K562 (cell line): ENCODE measurements around the gene RPUSD2. TPM values are rescaled to one million over a fixed set of nuclear protein-coding genes. Genes with fewer than 3 reads are reported as not detected.

Source experiments
- ATF7 ChIP-seq: fragments of 450-650 bp; IDR thresholded peaks from 2 replicates; pipeline ENCODE4 v1.7.1; 2014; ENCODE audit warnings: mild to moderate bottlenecking, moderate library complexity
- BMI1 ChIP-seq: fragments of 150-350 bp; IDR thresholded peaks from 2 replicates; pipeline ENCODE4 v1.6.1; 2014; ENCODE audit warnings: low read length
- ETV5 ChIP-seq: sonication (generic); formaldehyde crosslinking; IDR thresholded peaks from 2 replicates; pipeline ENCODE4 v1.4.0; 2020; ENCODE audit warnings: low read depth, mild to moderate bottlenecking, missing genetic modification reagents
- FOXA3 ChIP-seq, 2 experiments: fragments of 450-650 bp in 1 of 2; sonication (generic) in 1 of 2; formaldehyde crosslinking; IDR thresholded peaks in 1 of 2; conservative IDR thresholded peaks in 1 of 2; 2 replicates each; pipeline versions ENCODE4 v1.4.0 to v1.8.0; 2020 to 2022; ENCODE audit warnings: mild to moderate bottlenecking in 2 of 2, missing genetic modification reagents in 1 of 2
- HNRNPK ChIP-seq: fragments of 200-400 bp; formaldehyde crosslinking; IDR thresholded peaks from one replicate; pipeline ENCODE4 v1.6.1; 2018; ENCODE audit warnings: mild to moderate bottlenecking, low read depth, low read length; ENCODE audit not compliant: poor library complexity, severe bottlenecking
- IFI16 ChIP-seq: fragments of 250-450 bp; sonication (Bioruptor Pico); IDR thresholded peaks from 2 replicates; pipeline ENCODE4 v2.1.2; 2022; ENCODE audit warnings: mild to moderate bottlenecking, inconsistent platforms
- JUN ChIP-seq, 2 experiments: sonication (generic) in 1 of 2; formaldehyde crosslinking in 1 of 2; IDR thresholded peaks; 2 replicates each; pipeline versions ENCODE4 v1.6.1 to v1.8.0; 2012 to 2022; ENCODE audit warnings: borderline replicate concordance in 2 of 2, mild to moderate bottlenecking in 2 of 2, improper control_type of control experiment in 1 of 2, low read depth in 1 of 2, low read length in 1 of 2, missing genetic modification reagents in 1 of 2
- KDM1A ChIP-seq, 2 experiments: fragments of 450-650 bp; IDR thresholded peaks; 2 replicates each; pipeline ENCODE4 v1.6.1; 2016; ENCODE audit warnings: mild to moderate bottlenecking in 2 of 2
- LEF1 ChIP-seq: fragments of 450-650 bp; IDR thresholded peaks from 2 replicates; pipeline ENCODE4 v1.6.1; 2016; ENCODE audit warnings: mild to moderate bottlenecking
- RBM15 ChIP-seq: fragments of 200-400 bp; formaldehyde crosslinking; IDR thresholded peaks from 2 replicates; pipeline ENCODE4 v1.6.1; 2018; ENCODE audit warnings: mild to moderate bottlenecking, low read length, moderate library complexity; ENCODE audit not compliant: insufficient read depth
- THRAP3 ChIP-seq: fragments of 450-650 bp; IDR thresholded peaks from 2 replicates; pipeline ENCODE4 v1.6.1; 2016; ENCODE audit warnings: mild to moderate bottlenecking, inconsistent platforms, borderline replicate concordance
- XRCC5 ChIP-seq: fragments of 200-400 bp; formaldehyde crosslinking; IDR thresholded peaks from 2 replicates; pipeline ENCODE4 v1.6.1; 2017; ENCODE audit warnings: low read depth, mild to moderate bottlenecking, low read length
- ZBTB1 ChIP-seq: sonication (generic); formaldehyde crosslinking; IDR thresholded peaks from 2 replicates; pipeline ENCODE4 v1.8.1; 2023; ENCODE audit warnings: missing genetic modification reagents, low read depth, mild to moderate bottlenecking, borderline replicate concordance
- ZNF175 ChIP-seq: fragments of 200-800 bp; sonication (Bioruptor generic); IDR thresholded peaks from 2 replicates; pipeline ENCODE4 v1.6.1; 2016; ENCODE audit warnings: low read depth, mild to moderate bottlenecking, missing genetic modification characterization, missing compliant biosample characterization
- ZNF282 ChIP-seq: sonication (generic); formaldehyde crosslinking; IDR thresholded peaks from 2 replicates; pipeline ENCODE4 v1.8.1; 2023; ENCODE audit warnings: missing genetic modification reagents
- ZNF436 ChIP-seq: fragments of 250-450, 450-650 bp; sonication (Bioruptor Pico); formaldehyde crosslinking; IDR thresholded peaks from 2 replicates; pipeline ENCODE4 v1.7.0; 2020; ENCODE audit warnings: mild to moderate bottlenecking
- ZNF764 ChIP-seq: fragments of 250-450 bp; sonication (Bioruptor Pico); IDR thresholded peaks from 2 replicates; pipeline ENCODE4 v1.4.0; 2020; ENCODE audit warnings: low read depth, mild to moderate bottlenecking, moderate library complexity
- polyA plus RNA-seq, 8 experiments: library from polyadenylated mRNA; depleted of rRNA in 4 of 8; stranded (reverse) in 5 of 8; unstranded in 3 of 8; fragments of >200 nt; fragmentation: Nextera tagmentation in 2 of 8; fragmentation: Illumina TruSeq in 1 of 8; extraction: Ambion mirVana in 2 of 8; extraction: Trizol in 1 of 8; gene quantifications; 2 replicates each; pipeline versions ENCODE4 v1.2.1 to v1.2.3, GENCODE V29; 2011 to 2014; ENCODE audit warnings: inconsistent platforms in 1 of 8, missing spikeins in 1 of 8
- total RNA-seq, 7 experiments: library from RNA; depleted of rRNA in 6 of 7; stranded (reverse); fragments of >200 nt in 6 of 7; fragmentation: Illumina TruSeq in 2 of 7; extraction: Trizol in 2 of 7; gene quantifications; 2 replicates each; pipeline versions ENCODE4 v1.2.1 to v1.2.3, GENCODE V29; 2011 to 2021; ENCODE audit warnings: low replicate concordance in 1 of 7
- TF ChIP-seq, protein P1 (sequence below): fragments of 450-650 bp; IDR thresholded peaks from 2 replicates; pipeline ENCODE4 v1.6.1; 2017; ENCODE audit warnings: antibody characterized with exemption, mild to moderate bottlenecking
- TF ChIP-seq, protein P2 (sequence below): IDR thresholded peaks from 2 replicates; pipeline ENCODE4 v1.6.1; 2011; ENCODE audit not compliant: insufficient read length; ENCODE audit errors: extremely low read depth
- TF ChIP-seq, protein P3 (sequence below): IDR thresholded peaks from 3 replicates; pipeline ENCODE4 v1.6.1; 2011; ENCODE audit warnings: borderline replicate concordance, mild to moderate bottlenecking; ENCODE audit not compliant: insufficient read length, insufficient read depth

The RPUSD2 gene
- total and polyA plus RNA-seq, 9 of the 15 experiments (the other 6 are each of a cell fraction or from before 2014, with no cell fraction given) = 3.7 to 30.2 (median 14.3) TPM

DNA sequence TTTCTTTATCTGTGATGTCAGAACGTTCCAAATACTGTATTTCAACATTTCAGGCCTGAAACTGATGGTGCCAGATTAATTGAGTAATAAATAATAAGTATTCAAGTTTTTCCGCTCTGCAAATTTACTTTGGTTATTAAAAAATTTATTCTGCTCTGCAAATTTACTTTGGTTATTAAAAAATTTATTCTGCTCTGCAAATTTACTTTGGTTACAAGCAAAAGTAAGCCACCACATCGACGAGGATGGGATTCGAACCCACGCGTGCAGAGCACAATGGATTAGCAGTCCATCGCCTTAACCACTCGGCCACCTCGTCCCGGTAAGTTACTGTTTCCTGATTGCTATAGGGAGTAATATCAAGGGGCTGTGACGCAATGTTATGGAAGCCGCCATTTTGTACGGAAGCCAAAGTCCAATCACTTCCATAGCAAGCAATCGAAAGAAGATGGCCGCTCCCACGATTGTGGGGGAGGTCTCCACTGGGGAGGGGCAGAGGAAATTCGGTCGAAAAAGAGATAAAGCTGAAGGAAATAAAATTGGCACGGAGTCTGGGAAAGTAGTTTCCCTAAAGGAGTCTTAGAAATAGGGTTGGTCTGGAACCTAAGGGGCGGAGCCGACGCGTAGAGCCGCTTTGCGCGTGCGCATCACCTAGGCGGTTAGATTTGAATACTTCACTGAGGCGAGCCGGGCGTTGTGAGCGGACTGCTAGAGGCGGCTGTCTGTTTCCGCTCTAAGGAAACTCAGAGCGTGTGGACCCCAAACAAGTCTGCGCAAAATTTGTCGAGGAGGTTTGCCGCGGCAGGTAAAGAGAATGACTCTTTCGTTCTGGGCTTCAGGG is 24.7 kb downstream of the RPUSD2 start, which contains the start of gene KNL1 (continued):
- TF ChIP-seq, protein P1, sequence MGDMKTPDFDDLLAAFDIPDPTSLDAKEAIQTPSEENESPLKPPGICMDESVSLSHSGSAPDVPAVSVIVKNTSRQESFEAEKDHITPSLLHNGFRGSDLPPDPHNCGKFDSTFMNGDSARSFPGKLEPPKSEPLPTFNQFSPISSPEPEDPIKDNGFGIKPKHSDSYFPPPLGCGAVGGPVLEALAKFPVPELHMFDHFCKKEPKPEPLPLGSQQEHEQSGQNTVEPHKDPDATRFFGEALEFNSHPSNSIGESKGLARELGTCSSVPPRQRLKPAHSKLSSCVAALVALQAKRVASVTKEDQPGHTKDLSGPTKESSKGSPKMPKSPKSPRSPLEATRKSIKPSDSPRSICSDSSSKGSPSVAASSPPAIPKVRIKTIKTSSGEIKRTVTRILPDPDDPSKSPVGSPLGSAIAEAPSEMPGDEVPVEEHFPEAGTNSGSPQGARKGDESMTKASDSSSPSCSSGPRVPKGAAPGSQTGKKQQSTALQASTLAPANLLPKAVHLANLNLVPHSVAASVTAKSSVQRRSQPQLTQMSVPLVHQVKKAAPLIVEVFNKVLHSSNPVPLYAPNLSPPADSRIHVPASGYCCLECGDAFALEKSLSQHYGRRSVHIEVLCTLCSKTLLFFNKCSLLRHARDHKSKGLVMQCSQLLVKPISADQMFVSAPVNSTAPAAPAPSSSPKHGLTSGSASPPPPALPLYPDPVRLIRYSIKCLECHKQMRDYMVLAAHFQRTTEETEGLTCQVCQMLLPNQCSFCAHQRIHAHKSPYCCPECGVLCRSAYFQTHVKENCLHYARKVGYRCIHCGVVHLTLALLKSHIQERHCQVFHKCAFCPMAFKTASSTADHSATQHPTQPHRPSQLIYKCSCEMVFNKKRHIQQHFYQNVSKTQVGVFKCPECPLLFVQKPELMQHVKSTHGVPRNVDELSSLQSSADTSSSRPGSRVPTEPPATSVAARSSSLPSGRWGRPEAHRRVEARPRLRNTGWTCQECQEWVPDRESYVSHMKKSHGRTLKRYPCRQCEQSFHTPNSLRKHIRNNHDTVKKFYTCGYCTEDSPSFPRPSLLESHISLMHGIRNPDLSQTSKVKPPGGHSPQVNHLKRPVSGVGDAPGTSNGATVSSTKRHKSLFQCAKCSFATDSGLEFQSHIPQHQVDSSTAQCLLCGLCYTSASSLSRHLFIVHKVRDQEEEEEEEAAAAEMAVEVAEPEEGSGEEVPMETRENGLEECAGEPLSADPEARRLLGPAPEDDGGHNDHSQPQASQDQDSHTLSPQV = peak; percentile 97
- TF ChIP-seq IFI16 (CRISPR knock-in tag) = no peak
- peak; percentile 46 for TF ChIP-seq ETV5 (CRISPR knock-in tag)
- no peak for TF ChIP-seq ZNF436 (CRISPR knock-in tag)
- TF ChIP-seq ZNF764 (CRISPR knock-in tag) = peak; percentile 72; the same call in 1 of the 2 replicates
- TF ChIP-seq LEF1 = peak; percentile 57; the same call in 1 of the 2 replicates
- peak; percentile 88; the same call in 1 of the 2 replicates for TF ChIP-seq XRCC5
- TF ChIP-seq RBM15 = no peak
- TF ChIP-seq, protein P2, sequence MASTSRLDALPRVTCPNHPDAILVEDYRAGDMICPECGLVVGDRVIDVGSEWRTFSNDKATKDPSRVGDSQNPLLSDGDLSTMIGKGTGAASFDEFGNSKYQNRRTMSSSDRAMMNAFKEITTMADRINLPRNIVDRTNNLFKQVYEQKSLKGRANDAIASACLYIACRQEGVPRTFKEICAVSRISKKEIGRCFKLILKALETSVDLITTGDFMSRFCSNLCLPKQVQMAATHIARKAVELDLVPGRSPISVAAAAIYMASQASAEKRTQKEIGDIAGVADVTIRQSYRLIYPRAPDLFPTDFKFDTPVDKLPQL = no peak
- TF ChIP-seq, protein P3, sequence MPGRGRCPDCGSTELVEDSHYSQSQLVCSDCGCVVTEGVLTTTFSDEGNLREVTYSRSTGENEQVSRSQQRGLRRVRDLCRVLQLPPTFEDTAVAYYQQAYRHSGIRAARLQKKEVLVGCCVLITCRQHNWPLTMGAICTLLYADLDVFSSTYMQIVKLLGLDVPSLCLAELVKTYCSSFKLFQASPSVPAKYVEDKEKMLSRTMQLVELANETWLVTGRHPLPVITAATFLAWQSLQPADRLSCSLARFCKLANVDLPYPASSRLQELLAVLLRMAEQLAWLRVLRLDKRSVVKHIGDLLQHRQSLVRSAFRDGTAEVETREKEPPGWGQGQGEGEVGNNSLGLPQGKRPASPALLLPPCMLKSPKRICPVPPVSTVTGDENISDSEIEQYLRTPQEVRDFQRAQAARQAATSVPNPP = no peak
- no peak for TF ChIP-seq ZNF282
- no peak for TF ChIP-seq ZBTB1
- no peak for TF ChIP-seq HNRNPK
- TF ChIP-seq ZNF175 = 0 out of 2 replicates have a peak, but pooled peaks have one; percentile 40
- TF ChIP-seq KDM1A (IDR thresholded peaks at IDR 0.05) = peak; percentile 39 to 45; a peak in 2 of 4 replicates
- no peak for TF ChIP-seq THRAP3
- peak; percentile 97 for TF ChIP-seq ATF7
- TF ChIP-seq FOXA3 (CRISPR knock-in tag; conservative IDR thresholded peaks at IDR 0.05 in 1 of 2, IDR thresholded peaks at IDR 0.05 in 1 of 2) = no peak; a peak in 1 of 4 replicates
- peak; percentile 37; the same call in 1 of the 2 replicates for TF ChIP-seq BMI1
- TF ChIP-seq JUN (IDR thresholded peaks at IDR 0.05; ENCODE audit: borderline replicate concordance, low read depth, low read length) = peak; percentile 66; the same call in 1 of the 2 replicates
- peak; percentile 33; the same call in 1 of the 2 replicates for TF ChIP-seq JUN (CRISPR knock-in tag; IDR thresholded peaks at IDR 0.05; ENCODE audit: borderline replicate concordance)
